ENCODE data around the gene TAS1R1. TPM values are rescaled to one million over a fixed set of nuclear protein-coding genes. Genes with fewer than 3 reads are reported as not detected.

TAS1R1 gene
- total RNA-seq, 1 donor from 2014 or later = not detected

GRCh38 chr1:6569033-6569432 lies 13.9 kb downstream of the TAS1R1 start:
- H3K4me3 ChIP-seq (ENCODE audit: low read depth, low read length) = no peak overlapping the region
- no peak for DNase-seq (ENCODE audit: low read depth)
- no peak for TF ChIP-seq CTCF (conservative IDR thresholded peaks at IDR 0.05; ENCODE audit: low read depth, low read length)

DNA sequence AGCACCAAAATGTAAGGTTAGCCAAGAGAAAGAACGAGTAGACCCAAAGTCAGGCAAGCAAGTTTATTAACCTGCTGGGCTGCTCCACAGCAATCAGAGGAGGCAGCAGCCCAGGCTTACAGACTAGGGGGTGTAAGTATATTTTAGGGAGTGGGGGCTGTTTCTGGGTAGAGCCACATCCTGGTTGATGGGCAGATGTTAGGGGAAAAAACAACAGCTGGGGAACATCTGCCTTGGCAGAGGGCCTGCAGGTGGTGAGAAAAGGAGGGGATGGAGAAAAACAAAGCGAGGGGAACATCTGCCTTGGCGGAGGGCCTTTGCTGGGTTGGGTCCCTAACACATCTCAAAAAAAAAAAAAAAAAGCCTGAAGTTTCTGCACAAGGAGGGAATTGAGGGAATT lies 15.0 kb downstream of the TAS1R1 start:
- H3K4me3 ChIP-seq (ENCODE audit: low read depth, low read length) = no peak overlapping the region
- no peak for DNase-seq (ENCODE audit: low read depth)

GRCh38 chr1:6570987-6571386 lies 15.9 kb downstream of the TAS1R1 start:
- DNase-seq (ENCODE audit: low read depth) = no peak
- TF ChIP-seq CTCF (conservative IDR thresholded peaks at IDR 0.05; ENCODE audit: low read depth, low read length) = no peak
- H3K4me3 ChIP-seq (ENCODE audit: low read depth, low read length) = no peak overlapping the region

More for the DNA sequence above, 15.0 kb downstream of the TAS1R1 start:
- no peak for TF ChIP-seq CTCF (conservative IDR thresholded peaks at IDR 0.05; ENCODE audit: low read depth, low read length)

GRCh38 chr1:6572653-6573383 lies 17.7 kb downstream of the TAS1R1 start:
- no peak overlapping the region for H3K4me3 ChIP-seq (ENCODE audit: low read depth, low read length)
- TF ChIP-seq CTCF (conservative IDR thresholded peaks at IDR 0.05; ENCODE audit: low read depth, low read length) = no peak
- no peak for DNase-seq (ENCODE audit: low read depth)

GRCh38 chr1:6574025-6574620 lies 19.0 kb downstream of the TAS1R1 start:
- DNase-seq (ENCODE audit: low read depth) = no peak
- no peak overlapping the region for H3K4me3 ChIP-seq (ENCODE audit: low read depth, low read length)
- TF ChIP-seq CTCF (conservative IDR thresholded peaks at IDR 0.05; ENCODE audit: low read depth, low read length) = no peak

- no peak for TF ChIP-seq CTCF (conservative IDR thresholded peaks at IDR 0.05; ENCODE audit: low read depth, low read length)
- no peak for DNase-seq (ENCODE audit: low read depth)
Measured at GRCh38 chr1:6574818-6575217, 19.7 kb downstream of the TAS1R1 start.

More at GRCh38 chr1:6574818-6575217, 19.7 kb downstream of the TAS1R1 start:
- H3K4me3 ChIP-seq (ENCODE audit: low read depth, low read length) = no peak overlapping the region

Measured in epithelial cell of proximal tubule (primary cell).